ENCODE results near the gene TXNDC8. TPM values are rescaled to one million over a fixed set of nuclear protein-coding genes. Genes with fewer than 3 reads are reported as not detected.

TXNDC8 gene
- total RNA-seq, 1 donor = not detected

GRCh38 chr9:110343551-110343950 is 5.9 kb upstream of the TXNDC8 start:
- TF ChIP-seq CTCF (IDR thresholded peaks at IDR 0.05; ENCODE audit: insufficient read depth, low read length) = no peak
- DNase-seq (ENCODE audit: low read depth) = no peak

GRCh38 chr9:110340306-110340705 is 2.6 kb upstream of the TXNDC8 start:
- DNase-seq (ENCODE audit: low read depth) = peak; percentile 35
- H3K4me3 ChIP-seq (ENCODE audit: low read depth, low read length) = no peak overlapping the region
- peak; percentile 56 for TF ChIP-seq CTCF (IDR thresholded peaks at IDR 0.05; ENCODE audit: insufficient read depth, low read length)

More at GRCh38 chr9:110343551-110343950, 5.9 kb upstream of the TXNDC8 start:
- H3K4me3 ChIP-seq (ENCODE audit: low read depth, low read length) = no peak overlapping the region

- no peak overlapping the region for H3K4me3 ChIP-seq (ENCODE audit: low read depth, low read length)
- peak; percentile 4 for DNase-seq (ENCODE audit: low read depth)
- TF ChIP-seq CTCF (IDR thresholded peaks at IDR 0.05; ENCODE audit: insufficient read depth, low read length) = no peak
Measured at GRCh38 chr9:110338143-110338542, 480 bp upstream of the TXNDC8 start.

GRCh38 chr9:110336363-110336762 is 1.3 kb downstream of the TXNDC8 start:
- DNase-seq (ENCODE audit: low read depth) = no peak
- no peak for TF ChIP-seq CTCF (IDR thresholded peaks at IDR 0.05; ENCODE audit: insufficient read depth, low read length)
- no peak overlapping the region for H3K4me3 ChIP-seq (ENCODE audit: low read depth, low read length)

GRCh38 chr9:110334871-110335270 is 2.8 kb downstream of the TXNDC8 start:
- no peak for TF ChIP-seq CTCF (IDR thresholded peaks at IDR 0.05; ENCODE audit: insufficient read depth, low read length)
- no peak overlapping the region for H3K4me3 ChIP-seq (ENCODE audit: low read depth, low read length)

GRCh38 chr9:110334183-110334582 is 3.5 kb downstream of the TXNDC8 start:
- no peak overlapping the region for H3K4me3 ChIP-seq (ENCODE audit: low read depth, low read length)
- DNase-seq (ENCODE audit: low read depth) = no peak
- TF ChIP-seq CTCF (IDR thresholded peaks at IDR 0.05; ENCODE audit: insufficient read depth, low read length) = no peak

More at GRCh38 chr9:110334871-110335270, 2.8 kb downstream of the TXNDC8 start:
- no peak for DNase-seq (ENCODE audit: low read depth)

GRCh38 chr9:110332766-110333165 is 4.9 kb downstream of the TXNDC8 start:
- H3K4me3 ChIP-seq (ENCODE audit: low read depth, low read length) = no peak overlapping the region
- no peak for TF ChIP-seq CTCF (IDR thresholded peaks at IDR 0.05; ENCODE audit: insufficient read depth, low read length)
- DNase-seq (ENCODE audit: low read depth) = no peak

Measured in fibroblast of the aortic adventitia (primary cell).